HG03060 (cell line): Measurements from ENCODE around the gene ARHGDIA.

ENCODE experiments used
- ATAC-seq: cut with Tn5 transposase; IDR thresholded peaks from one replicate; pipeline ENCODE4 v1.9.1; 2021; ENCODE audit warnings: low read depth, moderate number of reproducible peaks; ENCODE audit not compliant: unreplicated experiment

ARHGDIA gene

DNA sequence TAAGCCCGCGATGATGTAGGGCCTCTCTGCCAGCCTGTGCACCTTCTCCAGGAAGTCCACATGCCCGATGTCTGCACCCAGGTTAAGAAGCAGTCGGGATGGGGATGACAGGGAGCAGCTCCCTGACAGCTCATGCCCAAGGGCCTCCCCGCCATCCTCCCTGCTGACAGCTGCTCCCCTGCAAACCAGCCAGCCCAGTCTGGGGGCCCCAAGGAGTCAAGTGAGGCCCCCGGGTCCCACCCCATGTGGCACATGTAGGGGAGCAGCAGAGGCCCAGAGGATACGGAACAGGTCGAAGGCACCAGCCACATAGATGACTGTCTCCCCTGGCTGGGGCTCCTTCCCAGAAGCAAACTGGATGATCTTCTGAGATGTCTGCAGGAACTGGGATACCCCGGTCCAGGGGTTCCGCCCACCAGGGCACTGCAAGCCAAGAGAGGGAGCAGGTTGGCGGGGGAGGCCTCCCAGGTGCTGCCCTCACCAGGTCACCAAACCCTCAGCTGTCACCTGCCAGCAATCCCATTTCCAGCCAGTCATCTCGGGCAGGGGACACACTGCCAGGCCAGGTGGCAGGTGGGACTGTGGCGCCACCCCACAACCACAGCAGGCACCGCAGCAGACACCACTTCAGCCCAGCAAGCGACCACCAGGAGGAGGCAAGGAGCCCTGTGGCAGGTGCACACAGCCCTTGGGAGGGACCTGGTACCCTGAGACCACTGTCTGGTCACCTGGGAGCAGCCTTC is 35.5 kb upstream of the ARHGDIA start:
- ATAC-seq = no peak

- ATAC-seq = no peak
These were observed 34.9 kb upstream of the ARHGDIA start for GRCh38 chr17:81905993-81906392.

DNA sequence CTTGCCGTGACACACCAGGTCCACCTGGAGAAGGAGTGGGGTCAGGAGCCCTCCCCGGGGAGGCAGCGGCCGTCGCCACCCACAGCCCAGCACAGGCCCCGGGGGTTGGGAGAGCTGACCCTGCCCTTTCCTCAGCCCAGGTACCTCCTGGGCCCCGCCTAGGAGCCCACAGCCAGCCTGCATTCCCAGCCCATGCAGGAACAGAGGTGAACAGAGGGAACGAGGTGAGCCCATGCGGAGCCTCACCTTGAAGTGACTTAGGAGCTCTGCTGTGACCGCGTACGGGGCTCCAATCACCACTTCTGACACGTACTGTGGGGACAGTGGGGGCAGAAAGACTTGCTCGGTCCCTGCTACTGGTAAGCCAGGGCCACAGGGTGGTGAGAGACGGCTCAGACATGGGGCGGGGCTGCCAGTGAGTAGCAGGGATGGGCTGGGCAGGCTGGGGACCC is 34.3 kb upstream of the ARHGDIA start:
- no peak for ATAC-seq

- ATAC-seq = no peak
These were observed 33.7 kb upstream of the ARHGDIA start for GRCh38 chr17:81904600-81905423.

DNA sequence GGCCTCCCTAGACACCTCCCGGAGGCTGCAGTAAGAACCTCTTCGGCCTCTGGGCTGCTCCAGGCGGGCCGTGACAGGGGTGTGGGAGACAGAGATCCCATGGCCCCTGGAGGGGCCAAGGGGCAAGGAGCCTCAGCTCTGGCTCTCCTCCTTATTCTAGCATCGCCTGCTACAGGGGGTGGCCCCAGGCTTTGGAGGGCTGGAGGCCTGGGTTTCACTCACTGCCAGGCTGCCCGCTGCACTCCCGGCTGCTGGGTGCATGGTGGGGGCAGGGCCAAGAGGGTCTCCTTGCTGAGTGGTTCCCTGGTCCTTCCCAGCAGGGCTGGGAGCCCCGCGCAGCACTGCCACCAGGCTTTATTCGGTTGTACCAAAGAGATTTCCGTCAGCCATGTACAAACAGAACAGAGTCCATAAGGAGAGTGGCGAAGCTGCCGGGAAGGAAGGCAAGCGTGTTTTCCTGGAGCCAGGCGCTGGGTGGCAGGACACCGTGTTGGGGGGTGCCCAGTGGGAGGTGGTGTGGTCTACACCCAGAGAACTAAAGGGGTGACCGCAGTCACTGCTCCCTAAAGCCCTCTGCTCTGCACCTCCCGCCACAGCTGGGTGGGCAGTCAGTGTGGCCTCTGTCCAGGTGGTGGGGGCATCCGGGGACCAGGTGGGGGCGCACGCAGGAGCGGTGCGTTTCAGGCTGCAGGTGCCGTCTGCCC is 32.9 kb upstream of the ARHGDIA start:
- no peak for ATAC-seq

DNA sequence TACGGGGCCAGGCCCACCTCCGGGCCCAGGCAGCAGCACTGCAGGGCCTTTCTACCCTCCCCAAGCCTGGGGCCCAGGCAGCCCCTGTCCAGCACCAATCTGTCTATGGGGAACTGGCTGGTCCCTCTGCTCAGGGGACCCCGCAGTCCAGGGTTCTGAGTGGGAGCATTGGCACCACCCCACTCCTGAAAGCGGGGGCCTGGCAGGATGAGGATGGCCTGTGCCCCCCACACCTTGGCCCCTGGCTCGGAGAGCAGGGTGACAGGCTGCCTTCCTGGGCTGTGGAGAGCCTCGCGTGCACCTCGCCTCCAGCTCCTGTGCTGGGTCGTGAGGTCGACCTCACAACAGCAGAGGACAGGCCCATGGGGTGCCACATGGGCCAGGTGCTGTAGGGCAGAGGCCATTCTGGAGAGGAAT is 32.3 kb upstream of the ARHGDIA start:
- no peak for ATAC-seq

DNA sequence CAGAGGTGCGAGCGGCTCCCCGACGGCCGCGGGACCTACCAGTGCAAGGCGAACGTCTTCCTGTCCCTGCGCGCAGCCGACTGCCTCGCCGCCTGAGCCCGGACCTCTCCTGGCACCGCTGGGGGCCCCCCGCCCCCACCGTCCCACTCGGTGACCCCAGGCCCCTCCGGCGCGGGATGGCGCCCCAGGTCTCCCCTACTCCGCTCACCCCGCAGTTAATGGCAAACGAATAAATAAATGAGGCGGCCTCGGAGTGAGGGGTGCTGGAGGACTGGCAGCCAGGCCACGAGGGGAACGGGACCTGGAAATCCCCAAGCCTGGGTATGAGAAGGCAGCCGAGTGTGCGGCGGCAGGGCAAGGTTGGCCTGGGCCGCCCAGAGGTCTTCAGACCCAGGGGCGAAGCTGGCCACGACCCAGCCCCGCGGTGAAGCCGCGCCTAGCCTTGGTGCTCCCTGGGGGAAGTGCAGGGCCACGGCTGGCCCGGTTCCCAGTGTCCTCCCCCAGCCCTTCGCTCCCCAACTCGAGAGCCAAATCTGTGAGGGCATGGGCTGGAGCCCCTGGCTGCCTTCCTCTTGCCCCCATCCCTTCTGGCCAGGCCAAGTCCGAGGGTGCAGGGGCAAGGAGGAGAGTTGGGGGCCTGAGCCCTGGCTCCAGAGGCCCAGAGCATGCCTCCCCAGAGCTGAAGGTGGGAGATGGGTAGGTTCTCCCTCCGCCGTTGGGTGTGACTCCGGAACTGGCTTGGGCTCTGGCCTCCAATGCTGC is 31.7 kb upstream of the ARHGDIA start:
- no peak for ATAC-seq

DNA sequence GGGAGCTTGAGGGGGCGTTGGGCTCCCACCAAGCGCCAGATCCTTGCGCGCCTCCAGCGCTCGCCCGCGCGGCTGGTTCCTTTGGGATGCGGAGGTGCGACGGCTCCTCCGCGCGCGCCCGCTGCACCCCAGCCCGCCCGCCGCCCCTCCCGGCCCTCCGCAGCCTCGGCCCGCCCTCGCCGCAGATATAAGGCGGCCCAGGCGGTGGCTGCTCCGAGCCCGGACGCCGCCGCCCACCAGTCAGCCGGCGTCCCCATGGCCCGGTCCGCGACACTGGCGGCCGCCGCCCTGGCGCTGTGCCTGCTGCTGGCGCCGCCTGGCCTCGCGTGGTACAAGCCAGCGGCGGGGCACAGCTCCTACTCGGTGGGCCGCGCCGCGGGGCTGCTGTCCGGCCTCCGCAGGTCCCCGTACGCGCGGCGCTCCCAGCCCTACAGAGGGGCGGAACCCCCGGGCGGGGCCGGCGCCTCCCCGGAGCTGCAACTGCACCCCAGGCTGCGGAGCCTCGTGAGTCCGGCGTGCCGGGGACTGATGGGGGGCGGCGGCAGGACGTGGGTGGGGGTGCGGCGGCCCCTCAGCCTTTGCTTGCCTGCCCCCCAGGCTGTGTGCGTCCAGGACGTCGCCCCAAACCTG is 31.0 kb upstream of the ARHGDIA start, which contains the start of gene NPB:
Gene NPB, plus strand, starts transcription at position 216 of the 630 bp plus-strand sequence. Its CDS starts 40 bp downstream, at position 256.
- ATAC-seq = no peak

- no peak for ATAC-seq
These were observed 30.3 kb upstream of the ARHGDIA start for GRCh38 chr17:81901167-81902022.

DNA sequence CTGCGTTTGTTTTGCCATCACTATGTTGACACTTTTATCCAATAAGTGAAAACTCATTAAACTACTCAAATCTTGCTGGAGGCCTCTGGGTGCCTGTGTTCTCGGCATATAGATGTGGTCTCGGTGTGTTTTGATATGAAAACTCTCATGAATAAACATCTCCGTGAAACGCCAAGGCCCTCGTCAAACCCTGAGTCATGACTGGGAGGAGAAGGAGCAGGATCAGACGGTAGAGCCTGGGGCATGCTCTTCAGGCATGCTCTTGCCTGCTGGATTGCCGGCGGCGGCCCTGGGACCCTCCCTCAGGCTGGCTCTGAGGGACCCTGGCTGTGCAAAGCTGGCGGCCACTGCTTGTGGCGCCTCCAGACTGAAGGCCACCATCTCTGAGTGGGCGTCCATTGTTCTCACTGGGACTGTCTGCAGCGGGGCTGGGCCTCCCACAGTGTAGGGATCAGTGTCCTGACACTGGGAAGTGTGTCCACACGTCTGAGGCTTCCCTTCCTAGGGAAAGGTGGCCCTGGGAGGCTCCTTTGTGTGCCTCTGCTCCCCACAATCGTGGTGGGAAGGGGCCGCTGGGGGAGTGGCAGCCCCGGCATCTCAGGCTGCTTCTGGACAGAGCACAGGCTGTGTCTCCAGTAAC is 29.2 kb upstream of the ARHGDIA start:
- ATAC-seq = no peak

GRCh38 chr17:81899514-81900166 is 28.5 kb upstream of the ARHGDIA start:
- ATAC-seq = no peak

DNA sequence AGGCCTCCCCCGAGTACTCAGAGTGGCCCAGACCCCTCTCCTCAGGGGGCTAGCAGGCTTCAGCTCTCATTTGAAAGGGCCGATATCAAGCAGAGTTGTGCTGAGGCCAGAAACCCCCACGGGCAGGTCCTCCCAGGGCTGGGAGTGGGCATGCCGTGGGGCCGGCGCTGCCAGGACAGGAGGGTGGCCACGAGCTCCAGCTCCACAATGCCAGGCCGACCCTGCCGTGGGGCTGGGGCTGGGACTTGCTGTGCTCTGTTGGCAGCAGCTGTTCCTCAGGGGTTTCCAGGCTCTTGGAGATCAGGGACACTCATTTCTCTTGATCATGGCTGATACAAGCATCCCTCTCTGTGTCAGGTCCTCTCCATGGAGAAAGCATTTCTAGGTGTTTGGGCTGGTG is 27.7 kb upstream of the ARHGDIA start:
- no peak for ATAC-seq

- no peak for ATAC-seq
These were observed 27.1 kb upstream of the ARHGDIA start for GRCh38 chr17:81898029-81898866.

DNA sequence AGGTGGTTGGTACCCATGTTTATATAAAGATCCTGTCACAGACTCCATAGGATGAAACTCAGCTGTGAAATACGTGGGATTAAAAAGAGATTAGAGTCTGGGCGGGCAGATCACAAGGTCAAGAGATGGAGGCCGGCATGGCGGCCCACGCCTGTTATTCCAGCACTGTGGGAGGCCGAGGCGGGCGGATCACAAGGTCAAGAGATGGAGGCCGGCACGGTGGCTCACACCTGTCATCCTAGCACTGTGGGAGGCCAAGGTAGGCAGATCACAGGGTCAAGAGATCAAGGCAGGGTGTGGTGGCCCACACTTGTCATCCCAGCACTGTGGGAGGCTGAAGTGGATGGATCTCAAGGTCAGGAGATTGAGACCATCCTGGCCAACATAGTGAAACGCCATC is 24.3 kb upstream of the ARHGDIA start:
- ATAC-seq = no peak

- ATAC-seq = no peak
These were observed 20.1 kb upstream of the ARHGDIA start for GRCh38 chr17:81891303-81891552.

- no peak for ATAC-seq
These were observed 19.5 kb upstream of the ARHGDIA start for GRCh38 chr17:81890447-81891302.
